CD4-positive, alpha-beta memory T cell (primary cell): ENCODE results near the gene CIRBP. TPM values are rescaled to one million over a fixed set of nuclear protein-coding genes. Genes with fewer than 3 reads are reported as not detected.

Source experiments
- CTCF ChIA-PET: fragments of 350-600 bp; sonication (Branson Sonifier 250); formaldehyde crosslinking; loops from one replicate; lab custom pipeline; 2021; ENCODE audit warnings: inconsistent platforms; ENCODE audit not compliant: partially characterized antibody; lab: Charles Lee
- POLR2A ChIA-PET: fragments of 350-600 bp; sonication (Branson Sonifier 250); formaldehyde crosslinking; loops from one replicate; lab custom pipeline; 2021; ENCODE audit not compliant: partially characterized antibody; lab: Charles Lee
- DNase-seq, 5 donors: peaks; one replicate each; pipeline versions ENCODE4 v3.0.0 to v3.0.0-alpha.2; 2020 to 2022; ENCODE audit warnings: mixed read lengths in 1 of 5
- H3K27ac ChIP-seq: one replicate; pipeline ENCODE4 v1.7.0; 2013; ENCODE audit warnings: low read depth, low read length
- H3K27me3 ChIP-seq: 2 replicates; pipeline ENCODE4 v1.7.0; 2013; ENCODE audit warnings: mild to moderate bottlenecking, low read length, moderate library complexity; ENCODE audit not compliant: insufficient read depth
- H3K36me3 ChIP-seq: 2 replicates; pipeline ENCODE4 v1.7.0; 2013; ENCODE audit warnings: mild to moderate bottlenecking, low read length, moderate library complexity; ENCODE audit not compliant: insufficient read depth
- H3K4me1 ChIP-seq: 2 replicates; pipeline ENCODE4 v1.7.0; 2013; ENCODE audit warnings: mild to moderate bottlenecking, low read length, moderate library complexity; ENCODE audit not compliant: insufficient read depth
- H3K4me3 ChIP-seq, 2 donors: one replicate each; pipeline ENCODE4 v1.7.0; 2013; ENCODE audit warnings: low read length in 2 of 2, mild to moderate bottlenecking in 1 of 2
- H3K9me3 ChIP-seq, 2 donors: one replicate each; pipeline ENCODE4 v1.7.0; 2013; ENCODE audit warnings: low read length in 2 of 2, control low read depth in 1 of 2; ENCODE audit not compliant: control insufficient read depth in 1 of 2
- H3K27ac Mint-ChIP-seq, 7 donors: one replicate each; pipeline ENCODE4 v1.8.0; 2020 to 2021; ENCODE audit warnings: mixed read lengths in 7 of 7, mild to moderate bottlenecking in 6 of 7, inconsistent platforms in 3 of 7, moderate library complexity in 3 of 7
- H3K27me3 Mint-ChIP-seq, 2 donors: one replicate each; pipeline ENCODE4 v1.8.0; 2020 to 2021; ENCODE audit warnings: mixed read lengths in 2 of 2
- H3K36me3 Mint-ChIP-seq, 2 donors: one replicate each; pipeline ENCODE4 v1.8.0; 2020 to 2021; ENCODE audit warnings: mixed read lengths in 2 of 2, inconsistent platforms in 1 of 2, mild to moderate bottlenecking in 1 of 2
- H3K4me1 Mint-ChIP-seq, 4 donors: one replicate each; pipeline ENCODE4 v1.8.0; 2020 to 2021; ENCODE audit warnings: mixed read lengths in 4 of 4, mild to moderate bottlenecking in 1 of 4
- H3K4me3 Mint-ChIP-seq, 8 donors: one replicate each; pipeline ENCODE4 v1.8.0; 2020 to 2021; ENCODE audit warnings: mixed read lengths in 8 of 8, mild to moderate bottlenecking in 7 of 8, moderate library complexity in 6 of 8, inconsistent platforms in 3 of 8
- H3K9me3 Mint-ChIP-seq, 8 donors: one replicate each; pipeline ENCODE4 v1.8.0; 2020 to 2021; ENCODE audit warnings: mixed read lengths in 8 of 8, mild to moderate bottlenecking in 5 of 8, inconsistent platforms in 3 of 8, moderate library complexity in 1 of 8
- intact Hi-C: fragments of 100-400 bp; cut with micrococcal nuclease; formaldehyde crosslinking; loops from one replicate; pipeline ENCODE4 v1.15.1; 2023
- polyA plus RNA-seq, 2 donors: library from polyadenylated mRNA; unstranded; fragments of 300-500 nt; fragmentation: Illumina TruSeq; gene quantifications; one replicate each; pipeline ENCODE4 v1.2.3, GENCODE V29; 2021
- total RNA-seq, 2 experiments: library from RNA; stranded (reverse); gene quantifications; one replicate each; pipeline ENCODE4 v1.2.3, GENCODE V29; 2021

Gene CIRBP
- total and polyA plus RNA-seq, 4 experiments from 2014 or later, result 160 to 638 (median 416) TPM

GRCh38 chr19:1236576-1236975, 32.6 kb upstream of the CIRBP start:
- H3K27ac Mint-ChIP-seq, result no peak overlapping the region
- peaks cover 0 to 2% of the 10 kb centered on the region in 2 donors for H3K36me3 Mint-ChIP-seq
- no peak overlapping the region for H3K27ac ChIP-seq
- peaks cover 6 to 10% of the 10 kb centered on the region in 2 donors for H3K27me3 Mint-ChIP-seq
- ChIA-PET CTCF (no interaction called here), POLR2A (interaction anchor here (1.2 kb wide), 1 partner anchor 33 kb away, joined by 5 read pairs; the partner anchor contains the start of gene CIRBP)
- intact Hi-C loops, result no loop called here
- H3K9me3 Mint-ChIP-seq, result peaks cover 0 to 3% (median 0%) of the 10 kb centered on the region in 8 donors
- H3K4me3 ChIP-seq, result no peak overlapping the region
- DNase-seq, result no peak
- H3K27me3 ChIP-seq, result no peaks in the 10 kb centered on the region
- H3K4me3 Mint-ChIP-seq, result no peak overlapping the region
- no peaks in the 10 kb centered on the region for H3K9me3 ChIP-seq
- no peaks in the 10 kb centered on the region for H3K36me3 ChIP-seq
- peaks cover 9 to 28% (median 19%) of the 10 kb centered on the region in 4 donors for H3K4me1 Mint-ChIP-seq
- peaks cover 23% of the 10 kb centered on the region for H3K4me1 ChIP-seq

GRCh38 chr19:1237027-1237659, 32.0 kb upstream of the CIRBP start:
- Mint-ChIP-seq H3K27me3 (peaks cover 6 to 10% of the 10 kb centered on the region in 2 donors), H3K36me3 (peaks cover 0 to 2% of the 10 kb centered on the region in 2 donors), H3K4me3 (peak overlapping the region in 3 of 8 donors; percentile 41 to 45 (median 42)), H3K4me1 (peaks cover 10 to 33% (median 21%) of the 10 kb centered on the region in 4 donors), H3K27ac (no peak overlapping the region), H3K9me3 (peaks cover 0 to 3% (median 0%) of the 10 kb centered on the region in 8 donors)
- H3K36me3 ChIP-seq, result no peaks in the 10 kb centered on the region
- H3K4me1 ChIP-seq, result peaks cover 26% of the 10 kb centered on the region
- intact Hi-C loops, result no loop called here
- no peaks in the 10 kb centered on the region for H3K27me3 ChIP-seq
- POLR2A ChIA-PET, result interaction anchor here (1.2 kb wide), 1 partner anchor 32 kb away, joined by 5 read pairs; the partner anchor contains the start of gene CIRBP
- H3K9me3 ChIP-seq, result no peaks in the 10 kb centered on the region
- no peak overlapping the region for H3K4me3 ChIP-seq
- no peak for DNase-seq
- H3K27ac ChIP-seq, result no peak overlapping the region
- CTCF ChIA-PET, result no interaction called here

- H3K27ac Mint-ChIP-seq, result peak within 1 kb of the TSS; percentile 75 to 95 (median 88)
- peaks cover 0 to 2% of the 10 kb centered on the region in 2 donors for H3K36me3 Mint-ChIP-seq
- H3K4me1 Mint-ChIP-seq, result peaks cover 10 to 40% (median 25%) of the 10 kb centered on the region in 4 donors
- CTCF ChIA-PET, result interaction anchor here (1.7 kb wide), 1 partner anchor 254 kb away, joined by 6 read pairs; the partner anchor contains the start of gene WDR18
- POLR2A ChIA-PET, result interaction anchor here (0.8 to 10.1 kb wide), 8 partner anchors 26 to 217 kb away, joined by 3 to 650 read pairs (median 3); partner anchors contain the start of genes ARHGAP45, CIRBP, FAM174C and RNU6-2
- peaks cover 0 to 3% (median 0%) of the 10 kb centered on the region in 8 donors for H3K9me3 Mint-ChIP-seq
- Histone ChIP-seq H3K4me3 (no peak within 1 kb of the TSS), H3K27me3 (no peaks in the 10 kb centered on the region), H3K4me1 (peaks cover 31% of the 10 kb centered on the region), H3K9me3 (no peaks in the 10 kb centered on the region), H3K27ac (no peak within 1 kb of the TSS), H3K36me3 (no peaks in the 10 kb centered on the region)
- intact Hi-C loops, result no loop called here
- peaks cover 6 to 10% of the 10 kb centered on the region in 2 donors for H3K27me3 Mint-ChIP-seq
- peak within 1 kb of the TSS; percentile 55 to 88 (median 80) for H3K4me3 Mint-ChIP-seq
- no peak for DNase-seq
Measured at GRCh38 chr19:1237754-1238368, 31.3 kb upstream of the CIRBP start, which contains the start of gene CBARP. CBARP (minus strand) TSS chr19:1238005; CDS start chr19:1236100, 1,905 bp downstream.

GRCh38 chr19:1238369-1239303, 30.5 kb upstream of the CIRBP start:
- no peak for DNase-seq
- peaks cover 10 to 46% (median 29%) of the 10 kb centered on the region in 4 donors for H3K4me1 Mint-ChIP-seq
- peak overlapping the region; percentile 75 to 95 (median 88) for H3K27ac Mint-ChIP-seq
- no peak overlapping the region for H3K4me3 ChIP-seq
- no peaks in the 10 kb centered on the region for H3K36me3 ChIP-seq
- no peak overlapping the region for H3K27ac ChIP-seq
- intact Hi-C loops, result no loop called here
- H3K27me3 Mint-ChIP-seq, result peaks cover 6 to 10% of the 10 kb centered on the region in 2 donors
- H3K36me3 Mint-ChIP-seq, result peaks cover 0 to 2% of the 10 kb centered on the region in 2 donors
- H3K9me3 ChIP-seq, result no peaks in the 10 kb centered on the region
- peaks cover 0 to 3% (median 0%) of the 10 kb centered on the region in 8 donors for H3K9me3 Mint-ChIP-seq
- H3K27me3 ChIP-seq, result no peaks in the 10 kb centered on the region
- peak overlapping the region; percentile 55 to 88 (median 80) for H3K4me3 Mint-ChIP-seq
- ChIA-PET POLR2A (interaction anchor here (0.7 to 10.1 kb wide), 10 partner anchors 25 to 218 kb away, joined by 3 to 650 read pairs (median 3); partner anchors contain the start of genes ARHGAP45, CIRBP, FAM174C and POLR2E), CTCF (interaction anchor here (0.9 to 1.7 kb wide), 2 partner anchors 44 to 255 kb away, joined by 3 to 6 read pairs; partner anchors contain the start of gene WDR18)
- H3K4me1 ChIP-seq, result peaks cover 39% of the 10 kb centered on the region

- peak overlapping the region; percentile 75 to 95 (median 88) for H3K27ac Mint-ChIP-seq
- H3K36me3 ChIP-seq, result no peaks in the 10 kb centered on the region
- H3K4me1 Mint-ChIP-seq, result peaks cover 10 to 48% (median 29%) of the 10 kb centered on the region in 4 donors
- H3K4me3 ChIP-seq, result no peak overlapping the region
- H3K36me3 Mint-ChIP-seq, result peaks cover 0 to 3% of the 10 kb centered on the region in 2 donors
- intact Hi-C loops, result no loop called here
- POLR2A ChIA-PET, result interaction anchor here (0.7 to 10.1 kb wide), 6 partner anchors 25 to 171 kb away, joined by 3 to 650 read pairs (median 3); partner anchors contain the start of genes CIRBP and POLR2E
- CTCF ChIA-PET, result interaction anchor here (1.7 kb wide), 1 partner anchor 255 kb away, joined by 6 read pairs; the partner anchor contains the start of gene WDR18
- H3K27me3 Mint-ChIP-seq, result peaks cover 6 to 10% of the 10 kb centered on the region in 2 donors
- H3K9me3 Mint-ChIP-seq, result peaks cover 0 to 3% (median 0%) of the 10 kb centered on the region in 8 donors
- no peaks in the 10 kb centered on the region for H3K27me3 ChIP-seq
- peak overlapping the region in 6 of 8 donors; percentile 55 to 88 (median 73) for H3K4me3 Mint-ChIP-seq
- peaks cover 46% of the 10 kb centered on the region for H3K4me1 ChIP-seq
- peak overlapping the region; percentile 38 for H3K27ac ChIP-seq
- no peak for DNase-seq
- no peaks in the 10 kb centered on the region for H3K9me3 ChIP-seq
Measured at GRCh38 chr19:1239420-1239795, 29.7 kb upstream of the CIRBP start.
